Endothelial cell of umbilical vein (primary cell): ENCODE data around the gene COL16A1. TPM values are rescaled to one million over a fixed set of nuclear protein-coding genes. Genes with fewer than 3 reads are reported as not detected.

Source experiments
- BruUV-seq: library from RNA; stranded (reverse); fragments of 400-500 nt; replicated peaks from 2 replicates; lab custom pipeline; 2021; lab: Mats Ljungman, UMichigan
- CTCF ChIA-PET: fragments of 300-600, 350-600 bp; sonication (Branson Sonifier 250); formaldehyde crosslinking; loops from one replicate; lab custom pipeline; 2021; ENCODE audit warnings: antibody characterized with exemption, inconsistent platforms; lab: Charles Lee
- POLR2A ChIA-PET: fragments of 300-600, 350-600 bp; sonication (Branson Sonifier 250); formaldehyde crosslinking; loops from one replicate; lab custom pipeline; 2021; ENCODE audit warnings: antibody characterized with exemption, inconsistent platforms; lab: Charles Lee
- DNase-seq: peaks from one replicate; pipeline ENCODE4 v3.0.0-alpha.2; 2011; ENCODE audit warnings: low read depth, low spot score
- FAIRE-seq: peaks from 2 replicates; lab custom pipeline; 2011; peaks lifted over from hg19 to GRCh38; lab: Jason Lieb, UNC
- H2AFZ ChIP-seq: 2 replicates; pipeline ENCODE4 v1.6.0; 2012; ENCODE audit warnings: low read depth, low read length, control low read depth, inconsistent platforms
- H3K27ac ChIP-seq: 2 replicates; pipeline ENCODE4 v1.5.1; 2011; ENCODE audit warnings: low read depth, mild to moderate bottlenecking, control low read depth, low read length, moderate library complexity; ENCODE audit not compliant: insufficient read depth
- H3K27me3 ChIP-seq, 2 experiments: 2 replicates each; pipeline versions ENCODE4 v1.6.0 to v1.6.1; 2011; ENCODE audit warnings: low read length in 2 of 2, mixed read lengths in 1 of 2; ENCODE audit not compliant: control insufficient read depth in 2 of 2, insufficient read depth in 2 of 2
- H3K36me3 ChIP-seq, 2 experiments: 2 replicates in 1 of 2; 3 replicates in 1 of 2; pipeline ENCODE4 v1.5.1; 2011; ENCODE audit warnings: low read length in 2 of 2, mild to moderate bottlenecking in 1 of 2, moderate library complexity in 1 of 2; ENCODE audit not compliant: control insufficient read depth in 2 of 2, insufficient read depth in 2 of 2; ENCODE audit errors: extremely low read depth in 1 of 2
- H3K4me1 ChIP-seq: 3 replicates; pipeline ENCODE4 v1.5.1; 2011; ENCODE audit warnings: mild to moderate bottlenecking, low read length; ENCODE audit not compliant: control insufficient read depth, insufficient read depth; ENCODE audit errors: extremely low read depth
- H3K4me2 ChIP-seq: 2 replicates; pipeline ENCODE4 v1.6.1; 2011; ENCODE audit warnings: low read length, control low read depth, mixed read lengths; ENCODE audit not compliant: insufficient read depth
- H3K4me3 ChIP-seq, 3 experiments: fragments of 200-600 bp in 1 of 3; sonication (generic), shearing (Covaris generic) in 1 of 3; replicated peaks in 1 of 3; 2 replicates each; pipeline ENCODE4 v1.5.1; 2011 to 2016; ENCODE audit warnings: control low read depth in 3 of 3, low read length in 3 of 3, mild to moderate bottlenecking in 2 of 3, inconsistent platforms in 1 of 3, low read depth in 1 of 3, moderate library complexity in 1 of 3; ENCODE audit not compliant: insufficient read depth in 1 of 3
- H3K79me2 ChIP-seq: 2 replicates; pipeline ENCODE4 v1.6.0; 2012; ENCODE audit warnings: low read length, inconsistent platforms; ENCODE audit not compliant: control insufficient read depth, insufficient read depth
- H3K9ac ChIP-seq: replicated peaks from 2 replicates; pipeline ENCODE3; 2011; ENCODE audit warnings: low read length, control low read depth; ENCODE audit not compliant: insufficient read depth; ENCODE audit errors: extremely low read depth
- H3K9me1 ChIP-seq: replicated peaks from 3 replicates; pipeline ENCODE4 v1.6.0; 2011; ENCODE audit warnings: mild to moderate bottlenecking, low read length; ENCODE audit not compliant: control insufficient read depth, insufficient read depth; ENCODE audit errors: extremely low read depth
- H3K9me3 ChIP-seq: replicated peaks from 2 replicates; pipeline ENCODE4 v1.5.1; 2012; ENCODE audit warnings: low read length, inconsistent platforms; ENCODE audit not compliant: control insufficient read depth, insufficient read depth
- H4K20me1 ChIP-seq: replicated peaks from 2 replicates; pipeline ENCODE3; 2011; ENCODE audit warnings: mild to moderate bottlenecking, low read length; ENCODE audit not compliant: control insufficient read depth, insufficient read depth; ENCODE audit errors: extremely low read depth
- CTCF ChIP-seq, 2 donors: IDR thresholded peaks; 1 replicate in 1 of 2; 2 replicates in 1 of 2; pipeline ENCODE4 v1.5.1; 2011; ENCODE audit warnings: low read length in 2 of 2, mild to moderate bottlenecking in 2 of 2, moderate library complexity in 2 of 2, control low read depth in 1 of 2, inconsistent platforms in 1 of 2, low read depth in 1 of 2; ENCODE audit not compliant: insufficient read depth in 1 of 2; ENCODE audit errors: extremely low read depth in 1 of 2
- EZH2 ChIP-seq: IDR thresholded peaks from 2 replicates; pipeline ENCODE4 v1.6.1; 2012; ENCODE audit warnings: borderline replicate concordance, low read depth, mild to moderate bottlenecking, moderate library complexity, low read length, inconsistent platforms; ENCODE audit not compliant: severe bottlenecking
- FOS ChIP-seq: IDR thresholded peaks from 2 replicates; pipeline ENCODE4 v1.6.1; 2011; ENCODE audit warnings: mild to moderate bottlenecking, low read length, moderate library complexity, borderline replicate concordance; ENCODE audit not compliant: insufficient read depth
- GATA2 ChIP-seq: IDR thresholded peaks from 2 replicates; pipeline ENCODE4 v1.7.0; 2011; ENCODE audit warnings: low read depth, mild to moderate bottlenecking, moderate library complexity, mixed read lengths, low read length; ENCODE audit not compliant: insufficient read length, insufficient read depth
- JUN ChIP-seq: IDR thresholded peaks from 2 replicates; pipeline ENCODE4 v1.6.1; 2011; ENCODE audit warnings: borderline replicate concordance, low read depth; ENCODE audit not compliant: insufficient read length, insufficient read depth
- MAX ChIP-seq: IDR thresholded peaks from 2 replicates; pipeline ENCODE4 v1.6.1; 2011; ENCODE audit not compliant: insufficient read depth, insufficient read length
- MYC ChIP-seq: IDR thresholded peaks from one replicate; pipeline ENCODE4 v1.6.1; 2011; ENCODE audit warnings: mild to moderate bottlenecking, low read depth, low read length
- POLR2A ChIP-seq: IDR thresholded peaks from 2 replicates; pipeline ENCODE4 v1.6.1; 2012; ENCODE audit warnings: low read depth, mild to moderate bottlenecking, control low read depth, low read length
- POLR2AphosphoS5 ChIP-seq: IDR thresholded peaks from 2 replicates; pipeline ENCODE4 v1.6.1; 2012; ENCODE audit warnings: low read depth, mild to moderate bottlenecking, control low read depth, low read length, moderate library complexity; ENCODE audit not compliant: insufficient read depth
- dilution Hi-C: fragments of 300-500 bp; cut with MboI; formaldehyde crosslinking; loops from one replicate; pipeline ENCODE4 v1.15.0; 2019; ENCODE audit warnings: low sequenced_read_pairs; ENCODE audit not compliant: extremely low pct_ligation_motif_present
- intact Hi-C: fragments of 100-400 bp; cut with micrococcal nuclease; formaldehyde crosslinking; loops from one replicate; pipeline ENCODE4 v1.10.0; 2022
- polyA plus RNA-seq, 4 experiments: library from polyadenylated mRNA; depleted of rRNA in 3 of 4; stranded (reverse) in 3 of 4; unstranded in 1 of 4; fragments of >200 nt; gene quantifications; 2 replicates each; pipeline versions ENCODE4 v1.2.1 to v1.2.3, GENCODE V29; 2011 to 2012; ENCODE audit warnings: missing spikeins in 1 of 4
- total RNA-seq: library from RNA; stranded (reverse); gene quantifications from 2 replicates; pipeline ENCODE4 v1.2.3, GENCODE V29; 2021

The COL16A1 gene
- total and polyA plus RNA-seq, 2 donors (not counting 3 experiments of a cell fraction or from before 2014, with no cell fraction given), result 0.68 to 1.2 TPM

- H3K9ac ChIP-seq, result peak overlapping the region; percentile 2
- H2AFZ ChIP-seq, result peak overlapping the region; percentile 79
- H3K9me3 ChIP-seq, result no peaks in the 10 kb centered on the region
- FAIRE-seq (peak; percentile 97), DNase-seq (peak; percentile 92)
- intact Hi-C loops (loop anchor here (1.0 to 2.0 kb wide), 6 partner anchors 30 to 249 kb away; no protein-coding TSS in a partner anchor), dilution Hi-C loops (no loop called here)
- H3K36me3 ChIP-seq, result no peaks in the 10 kb centered on the region
- peaks cover 24% of the 10 kb centered on the region for H3K4me1 ChIP-seq
- H3K4me3 ChIP-seq, result peak overlapping the region in 2 of 3 experiments; percentile 9 to 27
- TF ChIP-seq EZH2 (no peak), POLR2AphosphoS5 (peak; percentile 48), FOS (no peak), GATA2 (no peak), MAX (no peak), MYC (no peak), POLR2A (no peak), JUN (no peak), CTCF (IDR thresholded peaks at IDR 0.05; ENCODE audit: extremely low read depth in 1 of 2, insufficient read depth in 1 of 2, low read depth in 1 of 2, low read length in 2 of 2) (peak; percentile 86 to 96)
- POLR2A ChIA-PET, result no interaction called here
- CTCF ChIA-PET, result interaction anchor here (0.6 to 8.7 kb wide), 35 partner anchors 10 to 686 kb away, joined by 3 to 180 read pairs (median 5); partner anchors contain the start of genes COL16A1, HCRTR1 and PEF1
- peaks cover 0 to 18% of the 10 kb centered on the region in 2 experiments for H3K27me3 ChIP-seq
- BruUV-seq, result no TSS peak
- no peaks in the 10 kb centered on the region for H4K20me1 ChIP-seq
- no peaks in the 10 kb centered on the region for H3K79me2 ChIP-seq
- H3K4me2 ChIP-seq, result peak overlapping the region; percentile 26
- H3K27ac ChIP-seq, result peak overlapping the region; percentile 62
- H3K9me1 ChIP-seq, result no peaks in the 10 kb centered on the region
These were observed 11.5 kb upstream of the COL16A1 start for GRCh38 chr1:31715087-31715872.
